K562 (cell line): Measurements from ENCODE around the gene CHRNG. TPM values are rescaled to one million over a fixed set of nuclear protein-coding genes. Genes with fewer than 3 reads are reported as not detected.

Source experiments
- ATAC-seq: fragments of 200-7000 bp; cut with Tn5 transposase; 3 replicates; pipeline ENCODE4 v1.9.1; 2020; ENCODE audit warnings: moderate library complexity
- BruUV-seq: library from RNA; stranded (reverse); fragments of 400-500 nt; replicated peaks from 2 replicates; lab custom pipeline; 2021; lab: Mats Ljungman, UMichigan
- CTCF ChIA-PET: fragments of 300-600 bp; formaldehyde crosslinking; extraction: SDS; loops from one replicate; lab custom pipeline; 2021; ENCODE audit warnings: low intra/inter-chr PET ratio; lab: Yijun Ruan, JAX
- POLR2A ChIA-PET: fragments of 300-600, 350-650 bp; sonication (Branson Sonifier 250); formaldehyde crosslinking; extraction: SDS; loops from one replicate; lab custom pipeline; 2021; ENCODE audit warnings: antibody characterized with exemption, inconsistent platforms; lab: Yijun Ruan, JAX
- DNase-seq, 4 experiments: peaks; one replicate each; pipeline versions ENCODE4 v3.0.0 to v3.0.0-alpha.2; 2011 to 2018; ENCODE audit warnings: low spot score in 3 of 4, mixed read lengths in 3 of 4; ENCODE audit errors: extremely low read depth in 1 of 4
- FAIRE-seq: peaks from 2 replicates; lab custom pipeline; 2011; peaks lifted over from hg19 to GRCh38; lab: Jason Lieb, UNC
- H2AFZ ChIP-seq: 2 replicates; pipeline ENCODE4 v1.6.0; 2011; ENCODE audit warnings: low read depth, low read length, control low read depth, inconsistent platforms
- H3K27ac ChIP-seq: fragments of 200-600 bp; 3 replicates; pipeline ENCODE4 v1.8.0; 2011; ENCODE audit warnings: low read depth, mild to moderate bottlenecking, control low read depth, inconsistent platforms, low read length, moderate library complexity, mixed read lengths; ENCODE audit errors: extremely low read depth
- H3K27me3 ChIP-seq, 2 experiments: fragments of 300-600 bp in 1 of 2; 2 replicates in 1 of 2; 3 replicates in 1 of 2; pipeline versions ENCODE4 v1.6.0 to v1.8.0; 2011; ENCODE audit warnings: inconsistent platforms in 2 of 2, low read length in 2 of 2, mild to moderate bottlenecking in 1 of 2, mixed read lengths in 1 of 2, moderate library complexity in 1 of 2; ENCODE audit not compliant: control insufficient read depth in 2 of 2, insufficient read depth in 2 of 2
- H3K36me3 ChIP-seq: fragments of 300-600 bp; 3 replicates; pipeline ENCODE4 v1.8.0; 2011; ENCODE audit warnings: mild to moderate bottlenecking, low read length, inconsistent platforms; ENCODE audit not compliant: control insufficient read depth, insufficient read depth
- H3K4me1 ChIP-seq, 2 experiments: fragments of 200-600 bp in 1 of 2; replicated peaks in 1 of 2; 2 replicates in 1 of 2; 3 replicates in 1 of 2; pipeline versions ENCODE4 v1.5.1 to v1.8.0; 2011; ENCODE audit warnings: inconsistent platforms in 2 of 2, low read length in 2 of 2, mild to moderate bottlenecking in 1 of 2, mixed read lengths in 1 of 2, moderate library complexity in 1 of 2; ENCODE audit not compliant: control insufficient read depth in 2 of 2, insufficient read depth in 2 of 2
- H3K4me2 ChIP-seq: 2 replicates; pipeline ENCODE4 v1.6.1; 2011; ENCODE audit warnings: low read length, control low read depth, inconsistent platforms, mixed read lengths; ENCODE audit not compliant: insufficient read depth
- H3K4me3 ChIP-seq: fragments of 200-600 bp; sonication (generic), shearing (Covaris generic); 2 replicates; pipeline ENCODE4 v1.5.1; 2016; ENCODE audit warnings: control low read depth, inconsistent platforms
- H3K79me2 ChIP-seq: fragments of 200-600 bp; 3 replicates; pipeline ENCODE4 v1.8.0; 2011; ENCODE audit warnings: low read length, inconsistent platforms; ENCODE audit not compliant: control insufficient read depth, insufficient read depth
- H3K9ac ChIP-seq, 2 experiments: 2 replicates each; pipeline versions ENCODE4 v1.6.0 to v1.6.1; 2011; ENCODE audit warnings: low read depth in 2 of 2, low read length in 2 of 2, control low read depth in 1 of 2, inconsistent platforms in 1 of 2, mild to moderate bottlenecking in 1 of 2, mixed read lengths in 1 of 2; ENCODE audit not compliant: insufficient read depth in 1 of 2
- H3K9me1 ChIP-seq: one replicate; pipeline ENCODE4 v1.6.0; 2011; ENCODE audit warnings: inconsistent platforms, mild to moderate bottlenecking, low read length, moderate library complexity; ENCODE audit not compliant: control insufficient read depth, insufficient read depth
- H3K9me3 ChIP-seq: replicated peaks from 2 replicates; pipeline ENCODE4 v1.5.1; 2011; ENCODE audit warnings: low read depth, low read length, inconsistent platforms; ENCODE audit not compliant: control insufficient read depth, insufficient read depth
- H4K20me1 ChIP-seq: replicated peaks from 2 replicates; pipeline ENCODE4 v1.6.1; 2011; ENCODE audit warnings: low read length, inconsistent platforms, mixed read lengths; ENCODE audit not compliant: control insufficient read depth, insufficient read depth
- BCOR ChIP-seq: fragments of 450-650 bp; IDR thresholded peaks from 2 replicates; pipeline ENCODE4 v1.6.1; 2016
- CHD4 ChIP-seq: fragments of 200-600 bp; sonication (generic); IDR thresholded peaks from 3 replicates; pipeline ENCODE4 v1.6.1; 2012; ENCODE audit warnings: low read depth, mild to moderate bottlenecking, mixed read lengths, low read length, inconsistent platforms; ENCODE audit not compliant: insufficient read depth, insufficient replicate concordance, poor library complexity, severe bottlenecking
- EHMT2 ChIP-seq: fragments of 450-650 bp; IDR thresholded peaks from 2 replicates; pipeline ENCODE4 v1.6.1; 2018; ENCODE audit warnings: antibody characterized with exemption
- HLTF ChIP-seq: fragments of 450-650 bp; IDR thresholded peaks from 2 replicates; pipeline ENCODE4 v1.6.1; 2016
- RBM34 ChIP-seq: fragments of 200-400 bp; formaldehyde crosslinking; IDR thresholded peaks from 2 replicates; pipeline ENCODE4 v1.6.1; 2018; ENCODE audit warnings: low read length, borderline replicate concordance; ENCODE audit not compliant: insufficient read depth
- SETDB1 ChIP-seq: IDR thresholded peaks from one replicate; pipeline ENCODE4 v1.6.1; 2012; ENCODE audit warnings: low read length, control low read depth, inconsistent platforms
- TARDBP ChIP-seq: fragments of 450-650 bp; IDR thresholded peaks from 2 replicates; pipeline ENCODE4 v1.6.1; 2016
- WGBS: fragments of 100-300 bp; shearing (Covaris generic); methylation state at CpG from one replicate; pipeline ENCODE4 v1.1.6; 2016; ENCODE audit warnings: low coverage, mixed read lengths; ENCODE audit not compliant: insufficient coverage; ENCODE audit errors: missing lambda C conversion rate; 5-methylcytosine and 5-hydroxymethylcytosine counted together
- in situ Hi-C: fragments of 300-500 bp; cut with MboI; formaldehyde crosslinking; loops from 4 replicates; pipeline ENCODE4 v1.15.0; 2018; ENCODE audit warnings: inconsistent platforms, mixed read lengths
- intact Hi-C: fragments of 100-400 bp; cut with micrococcal nuclease; formaldehyde crosslinking; loops from 2 replicates; pipeline ENCODE4 v1.14.2; 2022
- polyA plus RNA-seq, 8 experiments: library from polyadenylated mRNA; depleted of rRNA in 4 of 8; stranded (reverse) in 5 of 8; unstranded in 3 of 8; fragments of >200 nt; fragmentation: Nextera tagmentation in 2 of 8; fragmentation: Illumina TruSeq in 1 of 8; extraction: Ambion mirVana in 2 of 8; extraction: Trizol in 1 of 8; gene quantifications; 2 replicates each; pipeline versions ENCODE4 v1.2.1 to v1.2.3, GENCODE V29; 2011 to 2014; ENCODE audit warnings: inconsistent platforms in 1 of 8, missing spikeins in 1 of 8
- total RNA-seq, 7 experiments: library from RNA; depleted of rRNA in 6 of 7; stranded (reverse); fragments of >200 nt in 6 of 7; fragmentation: Illumina TruSeq in 2 of 7; extraction: Trizol in 2 of 7; gene quantifications; 2 replicates each; pipeline versions ENCODE4 v1.2.1 to v1.2.3, GENCODE V29; 2011 to 2021; ENCODE audit warnings: low replicate concordance in 1 of 7
- TF ChIP-seq, protein P1 (sequence below): sonication (generic); formaldehyde crosslinking; IDR thresholded peaks from 2 replicates; pipeline ENCODE4 v1.8.0; 2022; ENCODE audit warnings: mild to moderate bottlenecking, missing genetic modification reagents, borderline replicate concordance
- TF ChIP-seq, protein P2 (sequence below): fragments of 200-600 bp; sonication (generic); IDR thresholded peaks from one replicate; pipeline ENCODE4 v1.6.1; 2012; ENCODE audit warnings: mild to moderate bottlenecking, low read depth, low read length, inconsistent platforms

CHRNG gene
- total and polyA plus RNA-seq, 9 of the 15 experiments (the other 6 are each of a cell fraction or from before 2014, with no cell fraction given), result not detected

DNA sequence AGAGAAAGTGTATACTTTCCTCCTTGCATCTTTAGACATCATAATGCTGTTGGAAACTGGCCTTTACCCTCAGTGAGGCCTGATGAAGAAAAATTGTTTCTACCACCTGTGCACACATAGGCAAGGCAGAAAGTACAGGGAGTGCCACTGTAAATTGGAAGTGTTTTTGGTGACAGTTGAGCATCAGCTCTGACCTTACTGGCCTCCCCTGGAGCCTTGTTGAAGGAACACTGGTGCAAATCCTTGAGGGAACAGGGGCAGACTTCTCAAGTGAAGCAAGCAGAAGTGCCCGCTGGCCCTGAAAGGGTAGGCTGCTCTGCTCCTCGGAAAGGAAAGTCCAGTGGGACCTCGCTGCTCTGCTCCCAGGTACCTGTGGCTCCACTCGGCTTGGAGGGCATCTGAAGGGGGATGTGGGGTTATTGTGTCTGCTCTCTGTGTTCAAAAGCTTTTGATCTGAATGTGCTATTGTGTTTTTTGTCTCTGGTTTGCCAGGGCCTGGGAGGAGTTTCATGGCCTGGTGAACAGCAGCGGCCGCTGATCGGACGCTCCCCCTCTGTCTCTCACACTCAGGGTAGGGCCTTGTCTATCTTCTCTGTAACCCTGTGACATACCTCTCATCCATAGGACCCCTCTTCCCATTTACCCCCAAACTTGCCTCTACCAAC is 34.4 kb downstream of the CHRNG start:
- H3K27me3 ChIP-seq, result no peaks in the 10 kb centered on the region
- H4K20me1 ChIP-seq, result no peaks in the 10 kb centered on the region
- no peak overlapping the region for H3K27ac ChIP-seq
- intact Hi-C loops, result no loop called here
- BruUV-seq, result no TSS peak
- H3K9me3 ChIP-seq, result no peaks in the 10 kb centered on the region
- H3K4me3 ChIP-seq, result no peak overlapping the region
- no peak overlapping the region for H3K9ac ChIP-seq
- H3K79me2 ChIP-seq, result no peaks in the 10 kb centered on the region
- peaks cover 37% of the 10 kb centered on the region; the same call in 2 of the 3 replicates for H3K36me3 ChIP-seq
- no peak for FAIRE-seq
- DNase-seq, result no peak
- POLR2A ChIA-PET, result no interaction called here
- in situ Hi-C loops, result no loop called here
- 94% methylated on average over 7 of the region's 8 CpGs for WGBS
- no peaks in the 10 kb centered on the region for H3K9me1 ChIP-seq
- no peak for ATAC-seq
- H2AFZ ChIP-seq, result no peak overlapping the region
- no peak overlapping the region for H3K4me2 ChIP-seq
- no peaks in the 10 kb centered on the region for H3K4me1 ChIP-seq
- CTCF ChIA-PET, result no interaction called here
- no peak for TF ChIP-seq HLTF
- no peak for TF ChIP-seq EHMT2
- no peak for TF ChIP-seq SETDB1
- TF ChIP-seq TARDBP, result no peak
- TF ChIP-seq RBM34, result no peak
- TF ChIP-seq BCOR, result no peak
- TF ChIP-seq, protein P1, sequence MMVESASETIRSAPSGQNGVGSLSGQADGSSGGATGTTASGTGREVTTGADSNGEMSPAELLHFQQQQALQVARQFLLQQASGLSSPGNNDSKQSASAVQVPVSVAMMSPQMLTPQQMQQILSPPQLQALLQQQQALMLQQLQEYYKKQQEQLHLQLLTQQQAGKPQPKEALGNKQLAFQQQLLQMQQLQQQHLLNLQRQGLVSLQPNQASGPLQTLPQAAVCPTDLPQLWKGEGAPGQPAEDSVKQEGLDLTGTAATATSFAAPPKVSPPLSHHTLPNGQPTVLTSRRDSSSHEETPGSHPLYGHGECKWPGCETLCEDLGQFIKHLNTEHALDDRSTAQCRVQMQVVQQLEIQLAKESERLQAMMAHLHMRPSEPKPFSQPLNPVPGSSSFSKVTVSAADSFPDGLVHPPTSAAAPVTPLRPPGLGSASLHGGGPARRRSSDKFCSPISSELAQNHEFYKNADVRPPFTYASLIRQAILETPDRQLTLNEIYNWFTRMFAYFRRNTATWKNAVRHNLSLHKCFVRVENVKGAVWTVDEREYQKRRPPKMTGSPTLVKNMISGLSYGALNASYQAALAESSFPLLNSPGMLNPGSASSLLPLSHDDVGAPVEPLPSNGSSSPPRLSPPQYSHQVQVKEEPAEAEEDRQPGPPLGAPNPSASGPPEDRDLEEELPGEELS (CRISPR knock-in tag), result no peak
- TF ChIP-seq CHD4, result no peak
- TF ChIP-seq, protein P2, sequence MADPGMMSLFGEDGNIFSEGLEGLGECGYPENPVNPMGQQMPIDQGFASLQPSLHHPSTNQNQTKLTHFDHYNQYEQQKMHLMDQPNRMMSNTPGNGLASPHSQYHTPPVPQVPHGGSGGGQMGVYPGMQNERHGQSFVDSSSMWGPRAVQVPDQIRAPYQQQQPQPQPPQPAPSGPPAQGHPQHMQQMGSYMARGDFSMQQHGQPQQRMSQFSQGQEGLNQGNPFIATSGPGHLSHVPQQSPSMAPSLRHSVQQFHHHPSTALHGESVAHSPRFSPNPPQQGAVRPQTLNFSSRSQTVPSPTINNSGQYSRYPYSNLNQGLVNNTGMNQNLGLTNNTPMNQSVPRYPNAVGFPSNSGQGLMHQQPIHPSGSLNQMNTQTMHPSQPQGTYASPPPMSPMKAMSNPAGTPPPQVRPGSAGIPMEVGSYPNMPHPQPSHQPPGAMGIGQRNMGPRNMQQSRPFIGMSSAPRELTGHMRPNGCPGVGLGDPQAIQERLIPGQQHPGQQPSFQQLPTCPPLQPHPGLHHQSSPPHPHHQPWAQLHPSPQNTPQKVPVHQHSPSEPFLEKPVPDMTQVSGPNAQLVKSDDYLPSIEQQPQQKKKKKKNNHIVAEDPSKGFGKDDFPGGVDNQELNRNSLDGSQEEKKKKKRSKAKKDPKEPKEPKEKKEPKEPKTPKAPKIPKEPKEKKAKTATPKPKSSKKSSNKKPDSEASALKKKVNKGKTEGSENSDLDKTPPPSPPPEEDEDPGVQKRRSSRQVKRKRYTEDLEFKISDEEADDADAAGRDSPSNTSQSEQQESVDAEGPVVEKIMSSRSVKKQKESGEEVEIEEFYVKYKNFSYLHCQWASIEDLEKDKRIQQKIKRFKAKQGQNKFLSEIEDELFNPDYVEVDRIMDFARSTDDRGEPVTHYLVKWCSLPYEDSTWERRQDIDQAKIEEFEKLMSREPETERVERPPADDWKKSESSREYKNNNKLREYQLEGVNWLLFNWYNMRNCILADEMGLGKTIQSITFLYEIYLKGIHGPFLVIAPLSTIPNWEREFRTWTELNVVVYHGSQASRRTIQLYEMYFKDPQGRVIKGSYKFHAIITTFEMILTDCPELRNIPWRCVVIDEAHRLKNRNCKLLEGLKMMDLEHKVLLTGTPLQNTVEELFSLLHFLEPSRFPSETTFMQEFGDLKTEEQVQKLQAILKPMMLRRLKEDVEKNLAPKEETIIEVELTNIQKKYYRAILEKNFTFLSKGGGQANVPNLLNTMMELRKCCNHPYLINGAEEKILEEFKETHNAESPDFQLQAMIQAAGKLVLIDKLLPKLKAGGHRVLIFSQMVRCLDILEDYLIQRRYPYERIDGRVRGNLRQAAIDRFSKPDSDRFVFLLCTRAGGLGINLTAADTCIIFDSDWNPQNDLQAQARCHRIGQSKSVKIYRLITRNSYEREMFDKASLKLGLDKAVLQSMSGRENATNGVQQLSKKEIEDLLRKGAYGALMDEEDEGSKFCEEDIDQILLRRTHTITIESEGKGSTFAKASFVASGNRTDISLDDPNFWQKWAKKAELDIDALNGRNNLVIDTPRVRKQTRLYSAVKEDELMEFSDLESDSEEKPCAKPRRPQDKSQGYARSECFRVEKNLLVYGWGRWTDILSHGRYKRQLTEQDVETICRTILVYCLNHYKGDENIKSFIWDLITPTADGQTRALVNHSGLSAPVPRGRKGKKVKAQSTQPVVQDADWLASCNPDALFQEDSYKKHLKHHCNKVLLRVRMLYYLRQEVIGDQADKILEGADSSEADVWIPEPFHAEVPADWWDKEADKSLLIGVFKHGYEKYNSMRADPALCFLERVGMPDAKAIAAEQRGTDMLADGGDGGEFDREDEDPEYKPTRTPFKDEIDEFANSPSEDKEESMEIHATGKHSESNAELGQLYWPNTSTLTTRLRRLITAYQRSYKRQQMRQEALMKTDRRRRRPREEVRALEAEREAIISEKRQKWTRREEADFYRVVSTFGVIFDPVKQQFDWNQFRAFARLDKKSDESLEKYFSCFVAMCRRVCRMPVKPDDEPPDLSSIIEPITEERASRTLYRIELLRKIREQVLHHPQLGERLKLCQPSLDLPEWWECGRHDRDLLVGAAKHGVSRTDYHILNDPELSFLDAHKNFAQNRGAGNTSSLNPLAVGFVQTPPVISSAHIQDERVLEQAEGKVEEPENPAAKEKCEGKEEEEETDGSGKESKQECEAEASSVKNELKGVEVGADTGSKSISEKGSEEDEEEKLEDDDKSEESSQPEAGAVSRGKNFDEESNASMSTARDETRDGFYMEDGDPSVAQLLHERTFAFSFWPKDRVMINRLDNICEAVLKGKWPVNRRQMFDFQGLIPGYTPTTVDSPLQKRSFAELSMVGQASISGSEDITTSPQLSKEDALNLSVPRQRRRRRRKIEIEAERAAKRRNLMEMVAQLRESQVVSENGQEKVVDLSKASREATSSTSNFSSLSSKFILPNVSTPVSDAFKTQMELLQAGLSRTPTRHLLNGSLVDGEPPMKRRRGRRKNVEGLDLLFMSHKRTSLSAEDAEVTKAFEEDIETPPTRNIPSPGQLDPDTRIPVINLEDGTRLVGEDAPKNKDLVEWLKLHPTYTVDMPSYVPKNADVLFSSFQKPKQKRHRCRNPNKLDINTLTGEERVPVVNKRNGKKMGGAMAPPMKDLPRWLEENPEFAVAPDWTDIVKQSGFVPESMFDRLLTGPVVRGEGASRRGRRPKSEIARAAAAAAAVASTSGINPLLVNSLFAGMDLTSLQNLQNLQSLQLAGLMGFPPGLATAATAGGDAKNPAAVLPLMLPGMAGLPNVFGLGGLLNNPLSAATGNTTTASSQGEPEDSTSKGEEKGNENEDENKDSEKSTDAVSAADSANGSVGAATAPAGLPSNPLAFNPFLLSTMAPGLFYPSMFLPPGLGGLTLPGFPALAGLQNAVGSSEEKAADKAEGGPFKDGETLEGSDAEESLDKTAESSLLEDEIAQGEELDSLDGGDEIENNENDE, result no peak
